Trophoblast cell (in vitro differentiated cells and primary cell): ENCODE results near the gene STRIT1.

Experiments used
- DNase-seq, 2 donors: peaks; one replicate each; pipeline ENCODE4 v3.0.0-alpha.2; 2016
- H2AFZ ChIP-seq: 2 replicates; pipeline ENCODE4 v1.6.1; 2013; ENCODE audit warnings: low read length, moderate library complexity, mild to moderate bottlenecking; ENCODE audit not compliant: insufficient read depth, poor library complexity
- H2AK5ac ChIP-seq: 2 replicates; pipeline ENCODE4 v1.6.1; 2013; ENCODE audit warnings: mild to moderate bottlenecking, low read length
- H2BK120ac ChIP-seq: 2 replicates; pipeline ENCODE4 v1.6.1; 2013; ENCODE audit warnings: low read length, mild to moderate bottlenecking, moderate library complexity; ENCODE audit not compliant: insufficient read depth, poor library complexity
- H2BK12ac ChIP-seq: 2 replicates; pipeline ENCODE4 v1.6.1; 2013; ENCODE audit warnings: mild to moderate bottlenecking, low read length, moderate library complexity
- H2BK5ac ChIP-seq: 2 replicates; pipeline ENCODE4 v1.6.1; 2013; ENCODE audit warnings: low read length, low read depth, moderate library complexity, mild to moderate bottlenecking; ENCODE audit not compliant: poor library complexity
- H3K14ac ChIP-seq: 2 replicates; pipeline ENCODE4 v1.6.1; 2013; ENCODE audit warnings: mild to moderate bottlenecking, low read length
- H3K18ac ChIP-seq: 2 replicates; pipeline ENCODE4 v1.6.1; 2013; ENCODE audit warnings: mild to moderate bottlenecking, low read length
- H3K23ac ChIP-seq: 2 replicates; pipeline ENCODE4 v1.6.1; 2013; ENCODE audit warnings: low read length
- H3K27ac ChIP-seq: 2 replicates; pipeline ENCODE4 v1.5.1; 2013; ENCODE audit warnings: low read depth, mild to moderate bottlenecking, inconsistent platforms, low read length, moderate library complexity
- H3K27me3 ChIP-seq: 2 replicates; pipeline ENCODE4 v1.6.1; 2013; ENCODE audit warnings: inconsistent platforms, mild to moderate bottlenecking, low read length, moderate library complexity; ENCODE audit not compliant: insufficient read depth
- H3K36me3 ChIP-seq, 2 experiments: 1 replicate in 1 of 2; 2 replicates in 1 of 2; pipeline ENCODE4 v1.6.1; 2013; ENCODE audit warnings: low read length in 2 of 2, mild to moderate bottlenecking in 2 of 2, moderate library complexity in 1 of 2; ENCODE audit not compliant: insufficient read depth in 2 of 2, control insufficient read depth in 1 of 2
- H3K4ac ChIP-seq: 2 replicates; pipeline ENCODE4 v1.6.1; 2013; ENCODE audit warnings: low read depth, mild to moderate bottlenecking, low read length, moderate library complexity
- H3K4me1 ChIP-seq, 2 experiments: 1 replicate in 1 of 2; 2 replicates in 1 of 2; pipeline ENCODE4 v1.6.1; 2013; ENCODE audit warnings: low read length in 2 of 2, mild to moderate bottlenecking in 2 of 2, moderate library complexity in 1 of 2; ENCODE audit not compliant: insufficient read depth in 2 of 2, control insufficient read depth in 1 of 2
- H3K4me2 ChIP-seq: 2 replicates; pipeline ENCODE4 v1.6.1; 2013; ENCODE audit warnings: inconsistent platforms, mild to moderate bottlenecking, low read length, moderate library complexity
- H3K4me3 ChIP-seq: 2 replicates; pipeline ENCODE4 v1.5.1; 2013; ENCODE audit warnings: mild to moderate bottlenecking, low read depth, low read length, inconsistent platforms
- H3K79me1 ChIP-seq: one replicate; pipeline ENCODE4 v1.6.1; 2013; ENCODE audit warnings: low read length
- H3K79me2 ChIP-seq: 2 replicates; pipeline ENCODE4 v1.6.1; 2013; ENCODE audit warnings: low read length, mild to moderate bottlenecking; ENCODE audit not compliant: control insufficient read depth, insufficient read depth, poor library complexity
- H3K9ac ChIP-seq: 2 replicates; pipeline ENCODE4 v1.6.1; 2013; ENCODE audit warnings: mild to moderate bottlenecking, low read length
- H3K9me3 ChIP-seq: 2 replicates; pipeline ENCODE4 v1.6.1; 2013; ENCODE audit warnings: low read depth, mild to moderate bottlenecking, control low read depth, inconsistent platforms, low read length; ENCODE audit not compliant: insufficient read depth
- H4K12ac ChIP-seq: 2 replicates; pipeline ENCODE4 v1.6.1; 2013; ENCODE audit warnings: low read depth, mild to moderate bottlenecking, low read length, moderate library complexity
- H4K8ac ChIP-seq: 2 replicates; pipeline ENCODE4 v1.6.1; 2013; ENCODE audit warnings: low read depth, mild to moderate bottlenecking, low read length, moderate library complexity
- H4K91ac ChIP-seq: one replicate; pipeline ENCODE4 v1.6.1; 2013; ENCODE audit warnings: low read depth, mild to moderate bottlenecking, low read length, moderate library complexity
- WGBS: extraction: QIAGEN DNeasy Blood & Tissue Kit; methylation state at CpG from one replicate; pipeline ENCODE4 v1.1.7; 2013; ENCODE audit warnings: missing lambda C conversion rate; ENCODE audit not compliant: insufficient read length, insufficient coverage; ENCODE audit errors: extremely low coverage; 5-methylcytosine and 5-hydroxymethylcytosine counted together

STRIT1 gene

GRCh38 chr3:155292693-155293092 lies 790 bp downstream of the STRIT1 start:
- Histone ChIP-seq H3K23ac (no peak overlapping the region), H3K36me3 (no peaks in the 10 kb centered on the region), H4K91ac (no peak overlapping the region), H3K79me2 (no peaks in the 10 kb centered on the region), H3K4ac (no peak overlapping the region), H3K27me3 (no peaks in the 10 kb centered on the region), H2BK120ac (no peak overlapping the region), H3K27ac (no peak overlapping the region), H4K12ac (no peak overlapping the region), H2BK5ac (no peak overlapping the region), H2AK5ac (no peak overlapping the region), H3K9me3 (peaks cover 2% of the 10 kb centered on the region), H4K8ac (no peak overlapping the region), H2AFZ (no peak overlapping the region), H2BK12ac (no peak overlapping the region), H3K4me2 (no peak overlapping the region), H3K9ac (no peak overlapping the region), H3K14ac (no peak overlapping the region), H3K4me3 (no peak overlapping the region), H3K4me1 (no peaks in the 10 kb centered on the region), H3K18ac (no peak overlapping the region), H3K79me1 (no peaks in the 10 kb centered on the region)
- no CpG with 5 or more reads among the region's 2 CpGs for WGBS
- DNase-seq: peak in 1 of 2 donors; percentile 74

- Histone ChIP-seq H2BK5ac (no peak overlapping the region), H3K4me2 (no peak overlapping the region), H2BK120ac (no peak overlapping the region), H2AFZ (no peak overlapping the region), H3K9ac (no peak overlapping the region), H3K79me2 (no peaks in the 10 kb centered on the region), H3K27ac (no peak overlapping the region), H3K4me1 (no peaks in the 10 kb centered on the region), H4K8ac (no peak overlapping the region), H3K4me3 (no peak overlapping the region), H3K4ac (no peak overlapping the region), H3K18ac (no peak overlapping the region), H4K91ac (no peak overlapping the region), H2BK12ac (no peak overlapping the region), H3K23ac (no peak overlapping the region), H3K14ac (no peak overlapping the region), H3K27me3 (no peaks in the 10 kb centered on the region), H3K9me3 (peaks cover 2% of the 10 kb centered on the region), H2AK5ac (no peak overlapping the region), H3K79me1 (no peaks in the 10 kb centered on the region), H4K12ac (no peak overlapping the region), H3K36me3 (no peaks in the 10 kb centered on the region)
- DNase-seq: peak in 1 of 2 donors; percentile 62
- no CpG with 5 or more reads among the region's 1 CpG for WGBS
Measured at GRCh38 chr3:155292133-155292532, 1.4 kb downstream of the STRIT1 start.

- no peak overlapping the region for H3K27ac ChIP-seq
- H3K27me3 ChIP-seq: no peaks in the 10 kb centered on the region
- peaks cover 8% of the 10 kb centered on the region for H3K79me1 ChIP-seq
- peak in 1 of 2 donors; percentile 22 for DNase-seq
- WGBS: no CpG with 5 or more reads among the region's 2 CpGs
- H3K4me1 ChIP-seq: peaks cover 12 to 17% of the 10 kb centered on the region in 2 experiments
- H3K4me2 ChIP-seq: no peak overlapping the region
- H3K79me2 ChIP-seq: no peaks in the 10 kb centered on the region
- no peak overlapping the region for H2BK12ac ChIP-seq
- H3K9ac ChIP-seq: no peak overlapping the region
- H3K18ac ChIP-seq: no peak overlapping the region
- no peak overlapping the region for H2BK5ac ChIP-seq
- no peak overlapping the region for H4K12ac ChIP-seq
- H3K36me3 ChIP-seq: no peaks in the 10 kb centered on the region
- H3K4ac ChIP-seq: no peak overlapping the region
- H2AFZ ChIP-seq: no peak overlapping the region
- H3K4me3 ChIP-seq: no peak overlapping the region
- H4K8ac ChIP-seq: no peak overlapping the region
- no peak overlapping the region for H2BK120ac ChIP-seq
- H4K91ac ChIP-seq: no peak overlapping the region
- no peaks in the 10 kb centered on the region for H3K9me3 ChIP-seq
- no peak overlapping the region for H3K14ac ChIP-seq
- H2AK5ac ChIP-seq: no peak overlapping the region
- H3K23ac ChIP-seq: no peak overlapping the region
Measured at GRCh38 chr3:155286736-155287135, 6.7 kb downstream of the STRIT1 start.

- Histone ChIP-seq H2AFZ (no peak overlapping the region), H4K12ac (no peak overlapping the region), H2AK5ac (no peak overlapping the region), H3K36me3 (no peaks in the 10 kb centered on the region), H3K4me1 (peaks cover 12 to 18% of the 10 kb centered on the region in 2 experiments), H3K23ac (no peak overlapping the region), H3K27ac (no peak overlapping the region), H3K4ac (no peak overlapping the region), H3K14ac (no peak overlapping the region), H3K79me2 (no peaks in the 10 kb centered on the region), H2BK5ac (no peak overlapping the region), H3K79me1 (peaks cover 8% of the 10 kb centered on the region), H3K18ac (no peak overlapping the region), H4K8ac (no peak overlapping the region), H3K4me3 (no peak overlapping the region), H2BK120ac (no peak overlapping the region), H2BK12ac (no peak overlapping the region), H3K9me3 (no peaks in the 10 kb centered on the region), H3K27me3 (no peaks in the 10 kb centered on the region), H3K4me2 (no peak overlapping the region), H4K91ac (no peak overlapping the region), H3K9ac (no peak overlapping the region)
- no peak for DNase-seq
- WGBS: no CpG with 5 or more reads among the region's 4 CpGs
Measured at GRCh38 chr3:155285936-155286335, 7.5 kb downstream of the STRIT1 start.
